Stomach (tissue), 4 donors: ENCODE data around the gene ADGRA1.

Experiments used
- POLR2A ChIP-seq, 4 donors: fragments of 450-650 bp; IDR thresholded peaks; one replicate each; pipeline ENCODE4 v1.6.1; 2016; ENCODE audit warnings: antibody characterized with exemption in 4 of 4, control low read depth in 2 of 4, mild to moderate bottlenecking in 1 of 4, moderate library complexity in 1 of 4
- POLR2AphosphoS5 ChIP-seq, 3 donors: sonication (generic); formaldehyde crosslinking; IDR thresholded peaks; one replicate each; pipeline ENCODE4 v1.6.1; 2016; ENCODE audit warnings: antibody characterized with exemption in 3 of 3

DNA sequence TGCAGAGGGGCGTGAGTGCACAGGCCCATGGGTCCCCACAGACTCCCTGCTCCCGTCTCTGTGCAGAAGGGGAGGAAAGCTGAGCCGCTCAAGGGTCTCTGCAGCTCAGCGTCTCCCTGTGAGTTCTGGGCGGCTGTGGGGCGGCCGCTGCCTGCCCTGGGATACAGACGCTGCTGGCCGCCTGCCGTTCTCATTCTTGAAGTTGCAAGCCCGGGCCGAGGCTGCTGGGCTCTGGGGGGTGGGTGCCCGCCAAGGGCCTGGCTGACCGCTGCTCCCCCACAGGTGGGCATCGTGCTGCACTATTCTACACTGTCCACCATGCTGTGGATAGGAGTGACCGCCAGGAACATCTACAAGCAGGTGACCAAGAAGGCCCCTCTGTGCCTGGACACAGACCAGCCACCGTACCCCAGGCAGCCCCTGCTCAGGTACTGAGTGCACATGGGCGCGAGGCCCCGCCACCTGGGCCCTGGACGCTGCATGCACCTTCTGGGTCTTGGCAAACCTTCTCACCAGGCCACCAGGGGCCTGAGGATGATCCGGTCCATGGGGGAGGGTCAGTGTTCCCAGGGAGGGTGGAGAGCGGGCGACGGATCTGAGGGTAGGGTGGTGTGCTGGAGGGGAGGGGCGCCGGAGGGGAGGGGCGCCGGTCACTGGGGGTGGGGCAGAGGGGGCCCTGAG, 14.8 kb downstream of the ADGRA1 start:
- no peak for TF ChIP-seq POLR2A (IDR thresholded peaks at IDR 0.05)
- TF ChIP-seq POLR2AphosphoS5 (IDR thresholded peaks at IDR 0.05), result no peak
